DOHH2 (cell line): ENCODE measurements around the gene USPL1.

Experiments
- H3F3A ChIP-seq: fragments of 200-600 bp; sonication (generic), shearing (Covaris generic); 2 replicates; pipeline ENCODE4 v1.6.0; 2016; ENCODE audit warnings: antibody characterized with exemption, mild to moderate bottlenecking; ENCODE audit not compliant: control insufficient read depth, insufficient read depth
- H3K27ac ChIP-seq: fragments of 200-600 bp; sonication (generic); 2 replicates; pipeline ENCODE4 v1.5.1; 2014; ENCODE audit warnings: low read depth, mild to moderate bottlenecking, low read length, moderate library complexity
- H3K27me3 ChIP-seq: fragments of 200-600 bp; sonication (generic); 2 replicates; pipeline ENCODE4 v1.6.1; 2014; ENCODE audit warnings: mild to moderate bottlenecking, low read length, mixed read lengths; ENCODE audit not compliant: control insufficient read depth
- H3K36me3 ChIP-seq: fragments of 200-600 bp; sonication (generic); 2 replicates; pipeline ENCODE4 v1.6.1; 2014; ENCODE audit warnings: mild to moderate bottlenecking, low read length, moderate library complexity, mixed read lengths; ENCODE audit not compliant: control insufficient read depth
- H3K4me1 ChIP-seq: fragments of 200-600 bp; sonication (generic); 2 replicates; pipeline ENCODE4 v1.6.1; 2014; ENCODE audit warnings: mild to moderate bottlenecking, low read length, mixed read lengths; ENCODE audit not compliant: control insufficient read depth
- H3K4me2 ChIP-seq: fragments of 200-600 bp; sonication (generic); 2 replicates; pipeline ENCODE4 v1.6.0; 2014; ENCODE audit warnings: mild to moderate bottlenecking, low read length, moderate library complexity
- H3K4me3 ChIP-seq: fragments of 200-600 bp; sonication (generic); 2 replicates; pipeline ENCODE4 v1.5.1; 2014; ENCODE audit warnings: mild to moderate bottlenecking, low read length, mixed read lengths
- H3K79me2 ChIP-seq: fragments of 200-600 bp; sonication (generic); 2 replicates; pipeline ENCODE4 v1.6.1; 2014; ENCODE audit warnings: mild to moderate bottlenecking, low read length, mixed read lengths; ENCODE audit not compliant: control insufficient read depth
- H3K9me2 ChIP-seq: fragments of 200-600 bp; sonication (generic); replicated peaks from 2 replicates; pipeline ENCODE4 v1.6.1; 2014; ENCODE audit warnings: mild to moderate bottlenecking, low read length, mixed read lengths; ENCODE audit not compliant: control insufficient read depth
- H3K9me3 ChIP-seq: fragments of 200-600 bp; sonication (generic); 2 replicates; pipeline ENCODE4 v1.6.1; 2014; ENCODE audit warnings: antibody characterized with exemption, low read length, mixed read lengths; ENCODE audit not compliant: control insufficient read depth, insufficient read depth
- H4K20me1 ChIP-seq: fragments of 200-600 bp; sonication (generic); 2 replicates; pipeline ENCODE4 v1.6.0; 2014; ENCODE audit warnings: low read depth, mild to moderate bottlenecking, antibody characterized with exemption, low read length, moderate library complexity; ENCODE audit not compliant: control insufficient read depth, insufficient read depth
- EZH2phosphoT487 ChIP-seq: fragments of 200-600 bp; sonication (generic); IDR thresholded peaks from 2 replicates; pipeline ENCODE4 v1.6.1; 2017; ENCODE audit warnings: borderline replicate concordance, mild to moderate bottlenecking, antibody characterized with exemption, low read length, moderate library complexity, mixed read lengths
- TF ChIP-seq, protein P1 (sequence below): fragments of 200-600 bp; sonication (generic); IDR thresholded peaks from one replicate; pipeline ENCODE4 v1.5.1; 2014; ENCODE audit warnings: antibody characterized with exemption, mild to moderate bottlenecking, low read depth, low read length; ENCODE audit not compliant: poor library complexity, severe bottlenecking

USPL1 gene

DNA sequence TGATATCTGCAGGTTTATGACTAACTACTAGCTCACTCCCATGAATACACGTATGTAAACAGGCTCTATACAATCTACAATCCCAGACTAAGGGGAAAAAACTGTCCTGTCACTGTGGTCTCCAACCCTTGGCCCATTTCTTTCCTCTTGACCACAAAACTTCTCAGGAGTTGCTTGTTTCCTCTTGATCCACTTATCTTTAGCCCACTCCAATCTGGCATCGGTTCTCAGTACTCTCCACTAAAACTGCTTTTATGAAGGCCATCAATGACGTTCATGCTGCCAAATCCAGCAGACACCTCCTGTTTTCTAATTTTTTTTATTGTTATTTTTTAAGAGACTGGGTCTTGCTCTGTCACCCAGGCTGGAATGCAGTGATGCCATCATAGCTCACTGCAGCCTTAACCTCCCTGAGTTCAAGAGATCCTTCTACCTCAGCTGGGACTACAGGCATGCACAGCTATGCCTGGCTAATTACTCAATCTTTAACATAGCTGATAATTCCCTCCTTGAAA lies 31.9 kb upstream of the USPL1 start:
- no peak overlapping the region for H3K4me3 ChIP-seq

DNA sequence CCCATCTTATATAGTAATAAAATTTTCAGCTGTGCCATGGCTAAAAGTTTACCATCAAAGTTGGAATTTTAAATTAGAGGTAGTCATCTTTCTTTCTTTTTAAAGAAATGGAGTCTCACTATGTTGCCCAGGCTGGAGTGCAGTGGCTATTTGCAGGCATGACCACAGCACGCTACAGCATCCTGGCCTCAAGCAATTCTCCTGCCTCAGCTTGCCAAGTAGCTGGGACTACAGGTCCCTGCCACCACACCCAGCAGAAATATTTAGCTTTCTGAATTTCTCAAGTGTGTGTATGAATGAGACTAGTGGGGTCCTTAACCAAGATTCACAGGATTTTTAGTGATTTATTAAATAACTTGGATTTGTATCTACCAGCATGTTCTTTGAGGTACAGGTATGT lies 30.5 kb upstream of the USPL1 start:
- H3K36me3 ChIP-seq, result no peaks in the 10 kb centered on the region
- H4K20me1 ChIP-seq, result no peaks in the 10 kb centered on the region
- H3K79me2 ChIP-seq, result no peaks in the 10 kb centered on the region
- TF ChIP-seq EZH2phosphoT487, result no peak
- TF ChIP-seq, protein P1, sequence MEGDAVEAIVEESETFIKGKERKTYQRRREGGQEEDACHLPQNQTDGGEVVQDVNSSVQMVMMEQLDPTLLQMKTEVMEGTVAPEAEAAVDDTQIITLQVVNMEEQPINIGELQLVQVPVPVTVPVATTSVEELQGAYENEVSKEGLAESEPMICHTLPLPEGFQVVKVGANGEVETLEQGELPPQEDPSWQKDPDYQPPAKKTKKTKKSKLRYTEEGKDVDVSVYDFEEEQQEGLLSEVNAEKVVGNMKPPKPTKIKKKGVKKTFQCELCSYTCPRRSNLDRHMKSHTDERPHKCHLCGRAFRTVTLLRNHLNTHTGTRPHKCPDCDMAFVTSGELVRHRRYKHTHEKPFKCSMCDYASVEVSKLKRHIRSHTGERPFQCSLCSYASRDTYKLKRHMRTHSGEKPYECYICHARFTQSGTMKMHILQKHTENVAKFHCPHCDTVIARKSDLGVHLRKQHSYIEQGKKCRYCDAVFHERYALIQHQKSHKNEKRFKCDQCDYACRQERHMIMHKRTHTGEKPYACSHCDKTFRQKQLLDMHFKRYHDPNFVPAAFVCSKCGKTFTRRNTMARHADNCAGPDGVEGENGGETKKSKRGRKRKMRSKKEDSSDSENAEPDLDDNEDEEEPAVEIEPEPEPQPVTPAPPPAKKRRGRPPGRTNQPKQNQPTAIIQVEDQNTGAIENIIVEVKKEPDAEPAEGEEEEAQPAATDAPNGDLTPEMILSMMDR, result no peak
- no peak overlapping the region for H3K4me3 ChIP-seq
- H3K9me3 ChIP-seq, result no peaks in the 10 kb centered on the region
- no peak overlapping the region for H3K4me2 ChIP-seq
- H3K4me1 ChIP-seq, result peaks cover 9% of the 10 kb centered on the region; the same call in 1 of the 2 replicates
- no peak overlapping the region for H3K27ac ChIP-seq
- H3K27me3 ChIP-seq, result no peaks in the 10 kb centered on the region
- no peaks in the 10 kb centered on the region for H3K9me2 ChIP-seq
- 0 out of 2 replicates have a peak, but pooled peaks cover 3% of the 10 kb centered on the region for H3F3A ChIP-seq

More for the DNA sequence above, 31.9 kb upstream of the USPL1 start:
- Histone ChIP-seq H3F3A (0 out of 2 replicates have a peak, but pooled peaks cover 3% of the 10 kb centered on the region), H3K4me2 (no peak overlapping the region), H3K79me2 (no peaks in the 10 kb centered on the region), H4K20me1 (no peaks in the 10 kb centered on the region), H3K9me3 (no peaks in the 10 kb centered on the region), H3K9me2 (no peaks in the 10 kb centered on the region), H3K4me1 (peaks cover 12% of the 10 kb centered on the region), H3K27me3 (no peaks in the 10 kb centered on the region), H3K36me3 (no peaks in the 10 kb centered on the region), H3K27ac (no peak overlapping the region)
- no peak for TF ChIP-seq EZH2phosphoT487
- TF ChIP-seq, protein P1, result no peak

DNA sequence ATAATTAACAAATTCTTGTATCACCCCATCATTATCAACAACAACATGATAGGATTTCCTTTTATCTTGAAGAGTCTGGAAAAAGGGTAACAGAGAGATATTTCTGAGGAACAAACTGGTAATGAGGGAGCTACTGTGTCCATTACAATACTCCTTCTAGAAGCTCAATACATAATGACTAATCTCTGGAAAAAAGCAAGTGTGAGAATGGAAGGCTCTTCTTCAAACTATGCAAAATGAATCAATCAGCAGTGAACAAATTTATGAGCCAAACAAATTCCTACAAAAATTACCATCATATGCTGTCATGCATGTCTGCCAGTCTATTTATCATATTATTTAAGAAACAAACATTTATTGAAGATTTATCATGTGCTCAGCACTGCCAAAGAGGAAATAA lies 30.0 kb upstream of the USPL1 start:
- Histone ChIP-seq H3K9me3 (no peaks in the 10 kb centered on the region), H3K27me3 (no peaks in the 10 kb centered on the region), H3K27ac (no peak overlapping the region), H3K4me1 (peaks cover 9% of the 10 kb centered on the region; the same call in 1 of the 2 replicates), H3F3A (0 out of 2 replicates have a peak, but pooled peaks cover 3% of the 10 kb centered on the region), H3K79me2 (no peaks in the 10 kb centered on the region), H3K36me3 (no peaks in the 10 kb centered on the region), H4K20me1 (no peaks in the 10 kb centered on the region), H3K4me2 (no peak overlapping the region), H3K9me2 (no peaks in the 10 kb centered on the region), H3K4me3 (no peak overlapping the region)
- TF ChIP-seq, protein P1, result no peak
- TF ChIP-seq EZH2phosphoT487, result no peak
